ENCODE results near the gene KCNJ1.

KCNJ1 gene

DNA sequence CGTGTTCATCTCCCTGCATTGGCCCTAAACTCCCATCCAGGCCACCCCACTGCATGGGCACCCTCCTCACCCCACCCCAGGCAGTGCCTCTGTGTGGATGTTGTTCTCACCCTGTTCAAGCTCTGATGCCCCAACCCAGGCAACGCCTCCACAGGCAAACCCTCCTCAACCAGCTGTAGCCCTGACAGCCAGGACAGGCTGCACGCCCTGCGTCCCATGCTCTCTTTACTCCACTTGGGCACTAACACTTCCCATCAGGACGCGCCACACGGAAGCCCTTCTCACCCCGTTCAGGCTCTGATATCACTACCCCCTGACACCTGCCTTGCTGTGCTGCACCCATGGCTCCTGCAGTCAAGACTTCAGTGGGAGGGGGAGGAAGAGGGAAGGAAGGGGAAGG lies 47.9 kb downstream of the KCNJ1 start:
- no peak for DNase-seq

DNA sequence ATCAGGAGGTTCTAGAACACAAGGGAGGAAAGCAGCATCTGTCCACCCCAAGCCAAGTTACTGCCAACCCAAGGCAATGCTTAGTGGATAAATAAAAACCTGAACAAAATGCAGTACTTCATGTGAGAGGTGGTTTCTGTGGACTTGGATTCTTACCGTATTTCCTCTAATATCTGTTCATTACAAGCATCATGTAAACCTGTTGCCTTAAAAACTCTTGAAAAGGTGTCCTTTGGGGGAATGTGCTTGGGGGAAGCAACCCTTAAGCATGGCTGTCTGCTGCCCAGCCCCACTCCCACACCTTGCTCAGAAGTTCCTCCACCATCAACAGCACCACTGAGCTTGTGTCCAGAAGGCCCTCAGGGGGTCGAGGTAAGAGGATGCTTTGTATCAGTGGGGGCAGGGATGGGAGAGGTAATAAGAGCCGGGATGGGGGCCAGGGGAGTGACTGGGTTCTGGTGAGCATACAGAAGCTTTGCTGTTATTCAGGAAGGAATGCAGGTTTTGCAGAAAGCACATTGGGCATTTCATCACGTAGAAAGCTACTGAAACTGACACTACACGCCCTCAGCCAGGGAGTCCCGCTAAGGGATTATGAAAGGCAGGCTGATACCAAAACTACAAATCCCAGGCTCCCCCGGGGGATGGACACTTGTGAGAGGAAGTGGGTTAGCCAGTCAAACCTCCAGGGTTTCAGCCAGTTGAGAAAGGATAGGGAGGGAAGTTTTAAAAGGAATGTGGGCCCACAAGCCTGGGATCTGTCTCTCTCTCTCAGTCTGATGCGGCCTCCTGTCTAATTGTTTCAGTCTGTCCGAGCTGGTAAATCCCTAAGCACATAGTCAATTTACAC lies 52.0 kb downstream of the KCNJ1 start:
- no peak for DNase-seq

- no peak for DNase-seq
Measured at GRCh38 chr11:128813729-128814128, 53.4 kb downstream of the KCNJ1 start.

GRCh38 chr11:128810784-128811514 lies 56.1 kb downstream of the KCNJ1 start:
- no peak for DNase-seq

DNA sequence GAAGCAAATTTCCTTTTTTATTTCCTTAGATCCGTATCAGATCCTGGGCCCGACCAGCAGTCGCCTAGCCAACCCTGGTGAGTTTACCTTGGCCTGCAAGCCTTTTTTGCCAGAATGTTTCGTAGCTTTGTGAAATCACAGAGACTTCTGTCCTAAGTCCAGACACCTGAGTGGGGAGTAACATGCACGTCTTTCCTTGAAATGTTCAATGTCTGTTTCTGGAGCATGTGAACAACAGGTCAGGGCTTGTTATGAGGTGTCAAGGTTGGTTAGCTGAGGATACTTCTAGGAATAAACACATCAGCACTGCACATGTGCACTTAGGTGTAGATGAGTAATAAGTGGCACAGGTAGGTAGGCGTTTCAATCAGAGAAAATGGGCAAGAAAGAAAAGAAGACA lies 58.0 kb downstream of the KCNJ1 start:
- DNase-seq: no peak

GRCh38 chr11:128807909-128808308 lies 59.2 kb downstream of the KCNJ1 start:
- no peak for DNase-seq

- no peak for DNase-seq
Measured at GRCh38 chr11:128806506-128807261, 60.4 kb downstream of the KCNJ1 start.

GRCh38 chr11:128804481-128804880 lies 62.6 kb downstream of the KCNJ1 start:
- DNase-seq: no peak

GRCh38 chr11:128803449-128804245 lies 63.4 kb downstream of the KCNJ1 start:
- no peak for DNase-seq

GRCh38 chr11:128803011-128803410 lies 64.1 kb downstream of the KCNJ1 start:
- no peak for DNase-seq

GRCh38 chr11:128802358-128802981 lies 64.6 kb downstream of the KCNJ1 start:
- DNase-seq: no peak

DNA sequence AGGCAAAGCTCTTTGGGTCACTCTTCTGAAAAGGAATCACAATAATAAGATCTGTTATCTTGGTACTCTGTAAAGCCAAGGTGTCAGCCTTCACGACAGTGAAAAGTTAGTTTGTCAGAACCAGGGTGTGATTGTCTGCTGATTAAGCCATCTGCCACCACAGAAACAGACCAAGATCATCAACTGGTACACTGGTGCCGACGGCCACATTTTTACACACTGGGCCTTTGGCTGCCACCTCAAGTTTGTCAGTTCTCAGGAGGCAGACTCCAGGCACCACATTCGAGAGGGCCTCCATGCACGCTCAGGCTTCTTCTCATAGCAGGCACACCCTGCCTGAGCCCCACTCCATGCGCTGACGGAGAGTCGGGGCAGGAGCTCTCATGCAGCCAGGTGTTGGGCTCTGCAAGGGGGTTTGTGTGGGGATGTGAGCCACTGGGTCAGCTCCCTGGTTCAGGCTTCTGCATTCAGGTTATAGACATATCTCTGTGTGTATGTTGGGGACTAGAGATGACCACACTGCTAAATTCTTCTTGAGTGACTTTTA lies 66.2 kb downstream of the KCNJ1 start:
- DNase-seq: no peak

DNA sequence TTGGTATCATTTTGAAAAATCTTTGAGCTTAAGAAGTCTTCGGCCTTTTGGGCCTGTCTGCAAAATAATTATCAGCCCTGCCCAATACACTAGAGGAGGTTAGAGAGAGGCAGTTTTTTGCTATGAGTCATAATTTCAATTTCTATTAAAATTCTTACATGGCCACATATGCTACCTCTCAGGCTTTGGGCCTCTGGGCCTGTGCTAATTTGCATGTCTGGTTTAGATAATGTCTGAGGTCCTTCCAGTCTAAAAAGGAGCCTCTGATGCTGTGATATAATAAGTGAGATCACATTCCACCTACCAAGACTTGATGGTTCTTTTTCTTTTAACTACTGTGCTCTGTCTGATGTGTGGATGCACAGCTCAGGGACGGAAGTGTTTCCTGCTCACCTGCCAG lies 70.8 kb downstream of the KCNJ1 start:
- DNase-seq: peak; percentile 13

- peak; percentile 38 for DNase-seq
Measured at GRCh38 chr11:128790196-128790595, 76.9 kb downstream of the KCNJ1 start.

DNA sequence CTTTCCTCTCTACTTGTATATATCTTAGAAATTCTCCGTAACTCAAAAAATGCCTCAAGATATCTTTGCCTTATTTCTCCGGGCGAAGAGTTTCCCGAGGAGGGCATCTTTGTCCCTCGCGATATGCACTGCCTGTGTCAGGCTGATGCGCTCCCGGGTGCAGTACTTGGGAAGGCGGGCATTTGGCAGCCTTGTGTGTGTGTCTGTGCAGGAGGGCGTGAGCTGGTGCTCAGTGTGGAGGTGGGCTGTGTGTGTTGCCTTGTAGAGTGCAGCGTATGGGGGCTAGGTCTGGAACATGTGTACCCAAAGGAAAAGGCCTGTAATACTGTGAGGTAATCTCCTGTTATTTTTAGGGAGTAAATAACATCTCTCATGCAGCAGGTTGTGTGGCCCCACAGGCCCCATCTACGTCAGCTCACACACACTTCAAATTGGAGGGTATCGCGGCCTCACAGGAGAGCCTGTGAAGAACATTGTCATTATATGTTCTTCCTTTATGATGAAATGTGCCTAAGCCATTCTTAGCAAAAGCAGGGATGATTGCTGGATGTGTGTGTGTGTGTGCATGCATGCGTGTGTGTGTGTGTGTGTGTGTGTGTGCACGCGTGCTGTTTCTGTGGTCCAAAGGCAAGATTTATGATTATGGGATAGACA lies 77.5 kb downstream of the KCNJ1 start:
- no peak for DNase-seq
